Neural cell (in vitro differentiated cells): ENCODE results near the gene SYT1. TPM values are rescaled to one million over a fixed set of nuclear protein-coding genes. Genes with fewer than 3 reads are reported as not detected.
A peak's percentile ranks its signal among the peaks of the same experiment; 100 is the strongest.

Experiments
- H2AFZ ChIP-seq: fragments of 200-600, 300-800 bp; sonication (generic), shearing (Covaris generic); 2 replicates; pipeline ENCODE4 v1.6.0; 2014; ENCODE audit warnings: low read depth, mild to moderate bottlenecking, antibody characterized with exemption, low read length, moderate library complexity
- H3F3A ChIP-seq: fragments of 200-600 bp; shearing (Covaris generic); 2 replicates; pipeline ENCODE4 v1.6.1; 2016; ENCODE audit warnings: mild to moderate bottlenecking, moderate library complexity, mixed read lengths, antibody characterized with exemption, low read length; ENCODE audit not compliant: insufficient read depth, poor library complexity, severe bottlenecking
- H3K27ac ChIP-seq: fragments of 200-600, 300-800 bp; sonication (generic), shearing (Covaris generic); 2 replicates; pipeline ENCODE4 v1.5.1; 2014; ENCODE audit warnings: mild to moderate bottlenecking, low read length, moderate library complexity
- H3K27me3 ChIP-seq: fragments of 300-800, 200-600 bp; sonication (generic), shearing (Covaris generic); 2 replicates; pipeline ENCODE4 v1.6.0; 2014; ENCODE audit warnings: mild to moderate bottlenecking, low read depth, low read length, moderate library complexity; ENCODE audit not compliant: insufficient read depth
- H3K36me3 ChIP-seq: fragments of 300-800, 200-600 bp; sonication (generic), shearing (Covaris generic); 2 replicates; pipeline ENCODE4 v1.5.1; 2014; ENCODE audit warnings: mild to moderate bottlenecking, antibody characterized with exemption, low read length, moderate library complexity; ENCODE audit not compliant: insufficient read depth
- H3K4me2 ChIP-seq: fragments of 300-800, 200-600 bp; sonication (generic), shearing (Covaris generic); 2 replicates; pipeline ENCODE4 v1.6.0; 2014; ENCODE audit warnings: mild to moderate bottlenecking, low read length
- H3K4me3 ChIP-seq: fragments of 300-800, 200-600 bp; sonication (generic), shearing (Covaris generic); 2 replicates; pipeline ENCODE4 v1.5.1; 2014; ENCODE audit warnings: mild to moderate bottlenecking, low read length, moderate library complexity
- H3K79me2 ChIP-seq: fragments of 200-600 bp; shearing (Covaris generic); replicated peaks from 2 replicates; pipeline ENCODE4 v1.6.0; 2014; ENCODE audit warnings: mild to moderate bottlenecking, low read length, moderate library complexity; ENCODE audit not compliant: insufficient read depth
- H3K9ac ChIP-seq: fragments of 300-800, 200-600 bp; sonication (generic), shearing (Covaris generic); 2 replicates; pipeline ENCODE4 v1.6.1; 2016; ENCODE audit warnings: mild to moderate bottlenecking, low read length, mixed read lengths
- H3K9me2 ChIP-seq: fragments of 200-600 bp; shearing (Covaris generic); 2 replicates; pipeline ENCODE4 v1.6.1; 2016; ENCODE audit warnings: mild to moderate bottlenecking, low read length, mixed read lengths; ENCODE audit not compliant: insufficient read depth
- H3K9me3 ChIP-seq: fragments of 200-600, 300-800 bp; sonication (generic), shearing (Covaris generic); 2 replicates; pipeline ENCODE4 v1.6.1; 2016; ENCODE audit warnings: mild to moderate bottlenecking, mixed run types, low read length, moderate library complexity, mixed read lengths
- H4K20me1 ChIP-seq: fragments of 200-600 bp; shearing (Covaris generic); 2 replicates; pipeline ENCODE4 v1.6.1; 2016; ENCODE audit warnings: mild to moderate bottlenecking, mixed run types; ENCODE audit not compliant: insufficient read depth
- CTCF ChIP-seq: fragments of 450-650 bp; IDR thresholded peaks from 2 replicates; pipeline ENCODE4 v1.5.1; 2014; ENCODE audit warnings: antibody characterized with exemption, mild to moderate bottlenecking, moderate library complexity; ENCODE audit not compliant: poor library complexity, severe bottlenecking
- EP300 ChIP-seq: fragments of 450-650 bp; conservative IDR thresholded peaks from 2 replicates; pipeline ENCODE4 v1.6.1; 2014; ENCODE audit warnings: antibody characterized with exemption, mild to moderate bottlenecking, moderate library complexity; ENCODE audit not compliant: poor library complexity, severe bottlenecking
- EZH2 ChIP-seq: fragments of 200-600, 300-800 bp; shearing (Covaris generic), sonication (generic); IDR thresholded peaks from 2 replicates; pipeline ENCODE4 v1.6.1; 2014; ENCODE audit warnings: antibody characterized with exemption, low read length, borderline replicate concordance, mild to moderate bottlenecking; ENCODE audit not compliant: insufficient read depth, poor library complexity, severe bottlenecking
- MXI1 ChIP-seq: fragments of 450-650 bp; conservative IDR thresholded peaks from 2 replicates; pipeline ENCODE4 v1.6.1; 2014; ENCODE audit warnings: antibody characterized with exemption, mild to moderate bottlenecking; ENCODE audit not compliant: poor library complexity, severe bottlenecking
- POLR2AphosphoS5 ChIP-seq: IDR thresholded peaks from 2 replicates; pipeline ENCODE4 v1.6.1; 2012
- RAD21 ChIP-seq: fragments of 450-650 bp; conservative IDR thresholded peaks from 2 replicates; pipeline ENCODE4 v1.6.1; 2014; ENCODE audit warnings: antibody characterized with exemption, mild to moderate bottlenecking, moderate library complexity
- REST ChIP-seq: IDR thresholded peaks from 2 replicates; pipeline ENCODE4 v1.6.1; 2012; ENCODE audit warnings: borderline replicate concordance
- SMC3 ChIP-seq: fragments of 450-650 bp; conservative IDR thresholded peaks from 2 replicates; pipeline ENCODE4 v1.6.1; 2014; ENCODE audit warnings: antibody characterized with exemption, mild to moderate bottlenecking, moderate library complexity; ENCODE audit not compliant: poor library complexity
- TAF1 ChIP-seq: IDR thresholded peaks from 2 replicates; pipeline ENCODE4 v1.6.1; 2012; ENCODE audit warnings: low read depth
- polyA minus RNA-seq: library from RNA; depleted of rRNA, polyadenylated mRNA; stranded (reverse); fragments of >200 nt; gene quantifications from 2 replicates; pipeline ENCODE4 v1.2.3, GENCODE V29; 2014
- polyA plus RNA-seq: library from polyadenylated mRNA; depleted of rRNA; stranded (reverse); fragments of >200 nt; gene quantifications from 2 replicates; pipeline ENCODE4 v1.2.3, GENCODE V29; 2014

The SYT1 gene
- 103 and 106 TPM in 2 replicates for polyA plus RNA-seq
- 172 and 201 TPM in 2 replicates for polyA minus RNA-seq

- Histone ChIP-seq H3K79me2 (peaks cover 36% of the 10 kb centered on the region), H3K27ac (peak within 1 kb of the TSS; percentile 87), H3K4me2 (peak within 1 kb of the TSS; percentile 90), H3K36me3 (no peaks in the 10 kb centered on the region), H3K9me2 (no peaks in the 10 kb centered on the region), H3K27me3 (no peaks in the 10 kb centered on the region), H2AFZ (peak within 1 kb of the TSS; percentile 77), H3K9ac (peak within 1 kb of the TSS; percentile 74), H3K9me3 (no peaks in the 10 kb centered on the region), H3K4me3 (peak within 1 kb of the TSS; percentile 79), H4K20me1 (no peaks in the 10 kb centered on the region), H3F3A (peaks cover 13% of the 10 kb centered on the region)
- TF ChIP-seq REST (peak; percentile 93), TAF1 (peak; percentile 84), EP300 (peak; percentile 32), MXI1 (no peak), POLR2AphosphoS5 (peak; percentile 89), SMC3 (no peak), CTCF (peak; percentile 60), RAD21 (peak; percentile 58), EZH2 (no peak)
Measured at GRCh38 chr12:78864403-78864869, at the start of gene SYT1. SYT1 (plus strand) TSS chr12:78864774.

- H4K20me1 ChIP-seq = no peaks in the 10 kb centered on the region
- no peak overlapping the region for H3K4me3 ChIP-seq
- H3K9me2 ChIP-seq = no peaks in the 10 kb centered on the region
- no peaks in the 10 kb centered on the region for H3K79me2 ChIP-seq
- H3F3A ChIP-seq = no peaks in the 10 kb centered on the region
- no peak overlapping the region for H3K27ac ChIP-seq
- no peak overlapping the region for H3K4me2 ChIP-seq
- TF ChIP-seq REST (no peak), EZH2 (no peak), EP300 (no peak), SMC3 (no peak), MXI1 (no peak), CTCF (no peak), RAD21 (no peak), TAF1 (no peak), POLR2AphosphoS5 (no peak)
- no peak overlapping the region for H3K9ac ChIP-seq
- H3K9me3 ChIP-seq = no peaks in the 10 kb centered on the region
- no peaks in the 10 kb centered on the region for H3K27me3 ChIP-seq
- H2AFZ ChIP-seq = no peak overlapping the region
- no peaks in the 10 kb centered on the region for H3K36me3 ChIP-seq
Measured at GRCh38 chr12:78818487-78818886, 46.1 kb upstream of the SYT1 start.
